Cortex of kidney (tissue), 1 donor: ENCODE data around the gene AP2A2.
"Not testable (repeated sequence)": the region's sequence is repeated elsewhere in the genome, so short reads cannot be mapped to it uniquely, and the experiment has no call there.

Experiments
- DNase-seq: peaks from one replicate; lab custom pipeline; 2025; lab: John Stamatoyannopoulos, UW

AP2A2 gene

GRCh38 chr11:1015826-1016545 lies 90.3 kb downstream of the AP2A2 start:
- DNase-seq, result no peak

GRCh38 chr11:1016610-1017126 lies 91.0 kb downstream of the AP2A2 start:
- not testable (repeated sequence) for DNase-seq

DNA sequence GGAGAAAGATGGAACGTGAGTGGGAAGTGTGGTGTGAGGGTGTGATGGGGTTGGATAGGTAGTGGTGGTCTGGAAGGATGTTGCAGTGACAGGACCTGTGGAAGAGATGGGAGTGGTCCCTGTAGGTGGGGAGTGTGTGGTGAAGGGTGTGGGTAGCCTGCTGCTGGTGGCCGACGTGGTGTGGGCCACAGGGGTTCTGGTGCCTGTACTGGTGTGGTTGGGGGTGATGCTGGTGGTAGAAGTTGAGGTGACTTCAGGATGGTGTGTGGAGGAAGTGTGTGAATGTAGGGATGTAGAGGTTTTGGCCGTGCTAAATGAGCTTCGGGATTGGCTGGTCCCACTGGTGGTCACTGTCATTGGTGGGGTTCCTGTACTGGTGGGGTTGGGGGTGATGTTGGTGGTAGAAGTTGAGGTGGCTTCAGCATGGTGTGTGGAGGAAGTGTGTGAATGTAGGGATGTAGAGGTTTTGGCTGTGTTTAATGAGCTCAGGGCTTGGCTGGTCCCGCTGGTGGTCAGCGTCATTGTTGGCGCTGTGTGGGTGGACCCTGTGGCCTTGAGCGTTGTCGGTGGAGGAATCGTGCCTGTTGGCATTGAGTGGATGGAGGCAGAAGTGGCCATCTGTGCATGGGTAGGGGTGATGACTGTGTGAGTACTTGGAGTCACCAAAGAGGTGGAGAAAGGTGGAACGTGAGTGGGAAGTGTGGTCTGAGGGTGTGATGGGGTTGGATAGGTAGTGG lies 91.8 kb downstream of the AP2A2 start:
- no peak for DNase-seq

- DNase-seq, result no peak
These were observed 92.4 kb downstream of the AP2A2 start for GRCh38 chr11:1018091-1018490.

GRCh38 chr11:1019321-1019910 lies 93.7 kb downstream of the AP2A2 start:
- no peak for DNase-seq

DNA sequence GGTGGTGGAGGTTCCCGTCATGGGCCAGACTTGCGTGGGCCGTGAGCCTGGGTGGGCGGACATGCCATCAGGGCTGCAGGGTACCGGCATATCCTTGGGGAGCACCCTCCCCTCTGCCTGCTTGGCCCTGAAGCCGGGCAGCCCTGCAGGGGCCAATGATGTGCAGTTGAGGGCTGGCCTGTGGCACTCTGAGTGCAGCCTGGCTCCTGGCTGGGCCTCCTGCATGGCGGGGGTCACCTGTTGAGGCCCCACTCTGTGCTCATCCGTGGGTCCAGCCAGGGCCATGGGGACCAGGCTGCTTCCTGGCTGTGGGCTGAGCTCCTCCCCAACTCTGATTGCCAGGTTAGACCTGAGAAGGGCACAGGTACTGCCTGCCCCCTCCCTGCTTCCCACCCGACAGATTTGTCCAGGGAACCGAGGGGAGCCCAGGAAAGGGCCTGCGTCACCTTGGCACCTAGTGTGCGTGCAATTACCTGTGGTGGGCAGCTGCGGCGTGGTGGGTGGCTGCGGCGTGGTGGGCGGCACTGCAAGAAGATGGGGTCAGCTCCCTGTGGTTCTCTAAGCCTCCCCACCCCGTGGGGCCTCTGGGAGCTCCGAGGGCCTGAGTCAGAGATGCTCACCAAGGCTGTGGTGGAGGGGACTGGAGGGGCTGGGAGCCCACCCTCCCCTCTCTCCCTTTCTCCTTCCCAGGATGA lies 94.7 kb downstream of the AP2A2 start:
- DNase-seq, result no peak

DNA sequence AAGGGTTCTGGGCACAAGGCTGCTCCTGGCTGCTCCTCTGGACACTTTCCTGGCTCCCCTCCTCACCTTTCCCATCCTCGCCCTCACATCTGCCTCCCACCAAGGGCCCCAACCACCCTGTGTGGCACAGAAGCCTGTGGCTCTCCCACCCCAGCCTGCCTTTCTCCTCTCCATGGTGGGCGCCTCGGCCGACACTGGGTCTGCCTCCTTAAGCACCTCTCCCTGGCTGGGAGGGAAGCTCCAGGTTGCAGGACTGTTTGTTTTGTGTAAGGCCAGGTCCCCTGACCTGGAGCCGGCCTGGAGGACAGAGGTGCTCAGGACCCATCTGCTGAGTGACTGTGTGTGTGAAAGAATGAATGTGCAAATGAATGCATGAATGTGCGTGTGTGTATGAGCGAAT lies 96.7 kb downstream of the AP2A2 start:
- no peak for DNase-seq

GRCh38 chr11:1022908-1023810 lies 97.5 kb downstream of the AP2A2 start:
- no peak for DNase-seq

GRCh38 chr11:1023811-1024596 lies 98.3 kb downstream of the AP2A2 start:
- no peak for DNase-seq

DNA sequence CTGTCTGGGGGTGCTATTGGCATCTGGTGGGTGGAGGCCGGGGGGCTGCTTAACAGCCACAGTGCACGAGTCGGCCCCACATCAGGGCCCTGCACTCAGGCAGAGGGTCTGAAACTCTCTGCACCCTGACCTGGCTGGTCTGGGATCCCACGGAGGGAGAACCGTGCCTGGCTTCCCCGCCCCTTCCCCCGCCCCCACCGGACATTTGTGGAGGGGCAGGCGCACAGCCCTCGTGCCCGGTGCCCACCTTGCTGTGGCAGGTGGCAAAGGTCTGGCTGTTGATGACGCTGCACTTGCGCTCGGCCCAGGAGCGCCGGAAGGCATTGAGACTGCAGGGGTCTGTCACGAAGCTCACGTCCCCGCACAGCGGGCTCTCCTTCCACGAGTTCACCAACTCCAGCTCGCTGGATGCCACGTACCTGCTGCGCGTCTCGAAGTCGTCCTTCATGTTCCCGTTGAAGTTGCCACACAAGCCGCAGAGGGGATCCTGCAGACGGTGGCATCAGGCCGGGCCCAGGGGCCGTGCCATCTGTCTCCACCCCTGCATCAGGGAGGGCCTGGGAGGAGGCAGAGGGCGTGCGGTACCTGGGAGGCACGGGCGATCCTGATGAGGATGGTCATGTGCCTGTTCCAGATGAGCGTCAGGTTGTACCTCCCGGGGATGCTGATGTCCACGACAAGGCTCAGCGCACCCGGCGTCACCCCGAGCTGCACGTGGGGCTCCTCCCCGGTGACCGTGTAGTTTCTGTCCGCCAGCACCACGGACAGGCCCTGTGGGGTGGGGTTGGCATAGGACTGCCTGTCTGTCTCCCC lies 99.1 kb downstream of the AP2A2 start:
- no peak for DNase-seq

- DNase-seq, result no peak
These were observed 99.9 kb downstream of the AP2A2 start for GRCh38 chr11:1025410-1026162.

DNA sequence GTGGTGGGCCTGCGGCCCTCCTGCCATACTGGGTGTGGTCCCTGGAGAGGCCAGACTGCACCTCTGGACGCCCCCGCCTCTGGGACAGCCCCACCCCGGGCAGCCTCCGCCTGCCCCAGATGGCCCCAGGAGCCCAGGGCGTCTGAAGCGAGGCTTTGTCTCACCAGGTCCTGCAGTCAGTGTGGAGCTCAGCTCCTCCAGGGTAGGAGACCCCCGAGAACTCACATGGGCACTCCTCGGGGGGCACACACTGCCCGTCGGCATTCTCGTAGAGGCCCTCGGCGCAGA lies 100.4 kb downstream of the AP2A2 start:
- no peak for DNase-seq

DNA sequence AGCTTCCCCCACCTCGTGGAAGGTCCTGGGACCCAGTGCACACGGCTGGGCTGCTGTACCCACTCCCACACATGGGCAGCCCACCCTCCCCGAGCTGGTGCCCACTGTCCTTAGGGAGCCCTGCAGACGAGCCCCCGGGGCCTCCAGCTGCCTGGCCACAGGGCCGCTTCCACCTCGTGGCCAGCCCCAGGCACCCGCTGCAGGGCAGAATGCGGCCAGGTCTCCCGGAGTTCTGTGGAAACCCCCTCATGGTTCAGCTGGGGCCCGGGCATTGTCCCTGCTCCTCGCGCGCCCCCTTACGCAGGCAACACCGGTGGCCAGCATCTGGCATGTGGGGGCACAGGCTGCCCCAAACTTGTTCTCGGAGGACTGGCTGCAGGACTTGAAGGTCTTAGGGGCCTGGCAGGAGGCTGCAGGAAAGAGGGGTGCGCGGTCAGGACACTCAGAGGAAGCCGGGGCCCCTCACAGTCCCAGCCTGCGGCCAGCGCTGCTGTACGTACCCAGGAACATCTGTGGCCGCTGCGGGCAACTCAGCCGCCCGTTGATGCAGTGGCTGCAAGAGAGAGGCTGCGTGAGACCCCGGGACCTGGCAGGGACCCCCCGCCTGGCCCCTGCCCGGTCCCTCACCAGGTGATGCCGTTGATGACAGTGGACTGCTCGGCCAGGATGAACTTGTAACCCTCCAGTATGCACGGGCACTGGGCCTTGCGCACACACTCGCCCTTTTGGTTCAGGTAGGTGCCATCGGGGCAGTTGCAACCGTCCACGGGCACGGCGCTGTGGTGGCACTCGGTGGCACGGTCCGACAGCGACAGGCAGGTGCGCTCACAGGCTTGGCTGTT lies 101.2 kb downstream of the AP2A2 start:
- no peak for DNase-seq

GRCh38 chr11:1027483-1028290 lies 102.0 kb downstream of the AP2A2 start:
- no peak for DNase-seq

GRCh38 chr11:1028291-1028540 lies 102.5 kb downstream of the AP2A2 start:
- no peak for DNase-seq

- no peak for DNase-seq
These were observed 102.9 kb downstream of the AP2A2 start for GRCh38 chr11:1028616-1029015.

- DNase-seq, result no peak
These were observed 103.4 kb downstream of the AP2A2 start for GRCh38 chr11:1029051-1029450.

DNA sequence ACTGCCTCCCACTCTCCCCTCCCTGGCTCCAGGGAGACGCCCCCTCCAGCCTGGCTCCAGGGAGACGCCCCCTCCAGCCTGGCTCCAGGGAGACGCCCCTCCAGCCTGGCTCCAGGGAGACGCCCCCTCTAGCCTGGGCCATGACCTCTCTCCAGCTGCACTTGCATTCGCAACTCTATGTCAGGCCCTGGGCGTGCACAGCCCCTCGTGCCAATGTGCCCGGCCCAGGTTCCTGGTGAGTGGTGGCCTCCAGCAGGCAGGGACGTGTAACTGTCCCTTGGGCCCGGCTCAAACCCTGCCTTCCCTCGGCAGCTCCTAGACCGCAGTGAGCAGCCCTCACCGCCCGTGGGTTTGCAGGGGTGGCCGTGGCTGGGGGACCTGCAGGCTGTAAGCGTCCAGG lies 104.0 kb downstream of the AP2A2 start:
- no peak for DNase-seq
